ENCODE measurements around the gene TMEM217. TPM values are rescaled to one million over a fixed set of nuclear protein-coding genes. Genes with fewer than 3 reads are reported as not detected.
"Not testable (repeated sequence)": the region's sequence is repeated elsewhere in the genome, so short reads cannot be mapped to it uniquely, and the experiment has no call there.

The TMEM217 gene
- 1 to 10 TPM in 5 of 6 experiments, under 1 TPM in 1; 0.99 to 2.0 (median 1.6) TPM for total RNA-seq (2021; fragmentation: NEBNext Ultra II Directional; extraction: Animal tissue kit (Norgen Biotek cat#: 25700))
- long read RNA-seq, partial matches to known transcripts = 0 of 1 reads
- long read RNA-seq, other reads (novel, unspliced or antisense) = 0 of 1 reads

DNA sequence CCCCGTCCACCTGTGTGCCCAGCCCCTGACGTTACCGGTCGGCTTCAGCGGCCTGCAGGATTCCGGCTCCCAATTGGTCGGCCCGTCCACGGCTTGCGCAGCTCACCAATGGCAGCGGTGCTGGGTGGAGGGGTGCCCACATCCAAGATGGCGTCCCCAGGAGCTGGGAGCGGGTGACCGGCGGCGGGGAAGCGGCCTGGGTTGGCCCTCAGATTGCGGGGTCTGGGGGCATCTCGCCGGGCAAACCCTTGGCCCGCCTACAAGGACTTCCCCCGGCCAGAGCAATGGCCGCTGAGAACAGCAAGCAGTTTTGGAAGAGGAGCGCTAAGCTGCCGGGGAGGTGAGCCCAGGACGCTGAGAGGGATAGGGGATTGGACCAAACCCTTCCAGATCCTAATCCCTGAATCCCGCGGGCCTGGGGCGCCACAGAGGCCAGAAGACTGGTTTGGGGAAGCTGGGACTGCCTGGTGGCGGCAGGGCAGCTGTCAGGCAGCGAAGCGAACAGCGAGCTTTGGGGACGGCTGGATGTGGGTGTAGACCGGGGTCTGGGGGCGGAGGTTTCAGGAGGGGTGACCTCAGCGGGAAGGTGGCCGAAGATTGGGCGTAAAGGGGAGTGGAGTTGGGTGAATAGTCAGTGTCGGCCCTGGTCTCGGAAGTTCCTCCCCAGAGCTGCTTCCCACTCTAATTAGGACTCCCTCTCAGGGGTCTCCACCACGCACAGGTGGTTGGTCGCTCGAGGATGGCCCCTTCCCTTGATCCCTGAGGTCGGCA is at the start of gene TMEM217, which contains the start of gene TBC1D22B:
Gene TMEM217, minus strand, starts transcription at position 511 of the 771 bp plus-strand sequence. CDS start 39,114 bp downstream, outside the sequence.
Gene TBC1D22B, plus strand, starts transcription at position 139 of the 771 bp plus-strand sequence. Its CDS starts 146 bp downstream, at position 285.
- DNase-seq = peak; percentile 92
- Mint-ChIP-seq H3K27me3 (ENCODE audit: insufficient read depth) (peaks cover 4% of the 10 kb centered on the region), H3K36me3 (ENCODE audit: low read depth) (no peaks in the 10 kb centered on the region), H3K9me3 (no peaks in the 10 kb centered on the region), H3K4me3 (peak within 1 kb of the TSS; percentile 91), H3K4me1 (ENCODE audit: low read depth) (peaks cover 52% of the 10 kb centered on the region), H3K27ac (peak within 1 kb of the TSS; percentile 94)
- no peak for TF ChIP-seq CTCF (IDR thresholded peaks at IDR 0.05)

DNA sequence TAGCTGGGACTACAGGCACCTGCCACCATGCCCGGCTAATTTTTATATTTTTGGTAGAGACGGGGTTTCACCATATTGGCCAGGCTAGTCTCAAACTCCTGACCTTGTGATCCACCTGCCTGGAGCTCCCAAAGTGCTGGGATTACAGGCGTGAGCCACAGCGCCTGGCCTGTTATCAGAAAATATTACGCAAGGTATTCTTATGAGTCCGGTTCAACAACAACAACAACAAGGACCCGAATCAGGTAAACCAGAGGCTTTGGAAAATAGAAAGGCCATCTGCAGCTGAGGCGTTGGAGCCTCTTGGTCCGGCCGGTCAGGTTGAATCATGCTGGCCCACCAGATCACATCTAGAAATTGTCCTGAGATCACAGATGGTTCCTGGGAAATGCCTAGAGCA is 49.5 kb upstream of the TMEM217 start:
- DNase-seq; H3K9me3 Mint-ChIP-seq; H3K27me3 Mint-ChIP-seq (ENCODE audit: insufficient read depth); H3K4me3 Mint-ChIP-seq; H3K27ac Mint-ChIP-seq; H3K36me3 Mint-ChIP-seq (ENCODE audit: low read depth): not testable (repeated sequence)
- H3K4me1 Mint-ChIP-seq (ENCODE audit: low read depth) = peaks cover 45% of the 10 kb centered on the region

- H3K4me3 Mint-ChIP-seq = no peak overlapping the region
- no peaks in the 10 kb centered on the region for H3K27me3 Mint-ChIP-seq (ENCODE audit: insufficient read depth)
- H3K9me3 Mint-ChIP-seq = no peaks in the 10 kb centered on the region
- H3K4me1 Mint-ChIP-seq (ENCODE audit: low read depth) = peaks cover 38% of the 10 kb centered on the region
- H3K36me3 Mint-ChIP-seq (ENCODE audit: low read depth) = no peaks in the 10 kb centered on the region
- H3K27ac Mint-ChIP-seq = no peak overlapping the region
- TF ChIP-seq CTCF (IDR thresholded peaks at IDR 0.05) = 0 out of 2 replicates have a peak, but pooled peaks have one; percentile 11
- DNase-seq = no peak
Measured at GRCh38 chr6:37306624-37307222, 48.8 kb upstream of the TMEM217 start.

DNA sequence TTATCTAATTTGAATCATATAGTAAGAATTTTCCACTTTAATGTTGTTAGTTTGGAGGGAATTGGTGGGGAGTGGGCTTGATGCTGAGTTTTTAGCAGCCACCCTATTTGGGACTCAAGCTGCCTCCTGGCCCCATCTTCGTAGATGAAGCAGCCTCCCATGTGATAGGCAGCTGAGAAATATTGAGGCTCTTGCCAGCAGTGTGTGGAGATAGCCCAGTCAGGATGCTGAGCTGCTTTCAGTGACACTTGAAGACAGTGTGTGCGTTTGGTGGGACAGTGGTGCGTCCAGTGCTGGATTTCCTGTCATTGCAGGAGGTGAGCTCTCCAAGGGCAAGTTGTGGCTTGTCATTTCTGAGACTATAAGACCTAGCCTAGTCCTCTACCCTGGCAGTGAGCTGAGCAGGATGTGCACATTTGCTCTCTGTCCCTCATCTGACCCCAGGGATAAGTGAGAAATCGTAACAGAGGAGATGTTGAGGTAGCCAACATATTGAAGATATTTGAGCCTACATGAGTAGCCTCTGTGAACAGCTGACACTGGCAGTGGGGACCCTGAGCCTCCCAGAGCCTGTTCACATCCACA is 48.0 kb upstream of the TMEM217 start:
- Mint-ChIP-seq H3K27me3 (ENCODE audit: insufficient read depth) (no peaks in the 10 kb centered on the region), H3K4me1 (ENCODE audit: low read depth) (peaks cover 30% of the 10 kb centered on the region), H3K9me3 (no peaks in the 10 kb centered on the region), H3K27ac (no peak overlapping the region), H3K36me3 (ENCODE audit: low read depth) (no peaks in the 10 kb centered on the region), H3K4me3 (no peak overlapping the region)
- no peak for TF ChIP-seq CTCF (IDR thresholded peaks at IDR 0.05)
- DNase-seq = no peak

DNA sequence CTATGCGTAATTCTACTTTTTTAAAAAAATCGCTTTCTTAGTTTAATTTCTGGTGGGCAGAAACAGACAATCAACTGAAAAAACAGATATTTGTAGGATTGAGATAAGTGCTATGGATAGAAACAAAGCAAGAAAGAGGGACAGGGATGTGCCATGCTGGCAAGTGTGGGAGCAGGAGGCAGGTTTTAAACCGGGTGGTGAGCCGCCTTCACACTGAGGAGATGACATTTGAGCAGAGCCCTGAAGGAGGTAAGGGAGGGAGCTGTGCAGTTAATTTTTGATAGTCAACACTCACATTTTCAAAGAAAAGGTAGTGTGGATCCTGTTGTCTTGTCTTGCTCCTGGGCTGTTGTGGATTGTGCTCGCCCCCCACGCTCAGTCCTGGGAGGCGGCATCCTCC is 46.8 kb upstream of the TMEM217 start:
- DNase-seq = no peak
- Mint-ChIP-seq H3K4me3 (no peak overlapping the region), H3K9me3 (no peaks in the 10 kb centered on the region), H3K27ac (no peak overlapping the region), H3K4me1 (ENCODE audit: low read depth) (peaks cover 27% of the 10 kb centered on the region), H3K36me3 (ENCODE audit: low read depth) (no peaks in the 10 kb centered on the region), H3K27me3 (ENCODE audit: insufficient read depth) (no peaks in the 10 kb centered on the region)
- TF ChIP-seq CTCF (IDR thresholded peaks at IDR 0.05) = no peak

Data from HFFc6 (cell line).